Neural cell (in vitro differentiated cells): ENCODE measurements around the gene AGBL5. TPM values are rescaled to one million over a fixed set of nuclear protein-coding genes. Genes with fewer than 3 reads are reported as not detected.

Experiments
- H2AFZ ChIP-seq: fragments of 200-600, 300-800 bp; sonication (generic), shearing (Covaris generic); 2 replicates; pipeline ENCODE4 v1.6.0; 2014; ENCODE audit warnings: low read depth, mild to moderate bottlenecking, antibody characterized with exemption, low read length, moderate library complexity
- H3F3A ChIP-seq: fragments of 200-600 bp; shearing (Covaris generic); 2 replicates; pipeline ENCODE4 v1.6.1; 2016; ENCODE audit warnings: mild to moderate bottlenecking, moderate library complexity, mixed read lengths, antibody characterized with exemption, low read length; ENCODE audit not compliant: insufficient read depth, poor library complexity, severe bottlenecking
- H3K27ac ChIP-seq: fragments of 200-600, 300-800 bp; sonication (generic), shearing (Covaris generic); 2 replicates; pipeline ENCODE4 v1.5.1; 2014; ENCODE audit warnings: mild to moderate bottlenecking, low read length, moderate library complexity
- H3K27me3 ChIP-seq: fragments of 300-800, 200-600 bp; sonication (generic), shearing (Covaris generic); 2 replicates; pipeline ENCODE4 v1.6.0; 2014; ENCODE audit warnings: mild to moderate bottlenecking, low read depth, low read length, moderate library complexity; ENCODE audit not compliant: insufficient read depth
- H3K36me3 ChIP-seq: fragments of 300-800, 200-600 bp; sonication (generic), shearing (Covaris generic); 2 replicates; pipeline ENCODE4 v1.5.1; 2014; ENCODE audit warnings: mild to moderate bottlenecking, antibody characterized with exemption, low read length, moderate library complexity; ENCODE audit not compliant: insufficient read depth
- H3K4me2 ChIP-seq: fragments of 300-800, 200-600 bp; sonication (generic), shearing (Covaris generic); 2 replicates; pipeline ENCODE4 v1.6.0; 2014; ENCODE audit warnings: mild to moderate bottlenecking, low read length
- H3K4me3 ChIP-seq: fragments of 300-800, 200-600 bp; sonication (generic), shearing (Covaris generic); 2 replicates; pipeline ENCODE4 v1.5.1; 2014; ENCODE audit warnings: mild to moderate bottlenecking, low read length, moderate library complexity
- H3K79me2 ChIP-seq: fragments of 200-600 bp; shearing (Covaris generic); replicated peaks from 2 replicates; pipeline ENCODE4 v1.6.0; 2014; ENCODE audit warnings: mild to moderate bottlenecking, low read length, moderate library complexity; ENCODE audit not compliant: insufficient read depth
- H3K9ac ChIP-seq: fragments of 300-800, 200-600 bp; sonication (generic), shearing (Covaris generic); 2 replicates; pipeline ENCODE4 v1.6.1; 2016; ENCODE audit warnings: mild to moderate bottlenecking, low read length, mixed read lengths
- H3K9me2 ChIP-seq: fragments of 200-600 bp; shearing (Covaris generic); 2 replicates; pipeline ENCODE4 v1.6.1; 2016; ENCODE audit warnings: mild to moderate bottlenecking, low read length, mixed read lengths; ENCODE audit not compliant: insufficient read depth
- H3K9me3 ChIP-seq: fragments of 200-600, 300-800 bp; sonication (generic), shearing (Covaris generic); 2 replicates; pipeline ENCODE4 v1.6.1; 2016; ENCODE audit warnings: mild to moderate bottlenecking, mixed run types, low read length, moderate library complexity, mixed read lengths
- H4K20me1 ChIP-seq: fragments of 200-600 bp; shearing (Covaris generic); 2 replicates; pipeline ENCODE4 v1.6.1; 2016; ENCODE audit warnings: mild to moderate bottlenecking, mixed run types; ENCODE audit not compliant: insufficient read depth
- EP300 ChIP-seq: fragments of 450-650 bp; conservative IDR thresholded peaks from 2 replicates; pipeline ENCODE4 v1.6.1; 2014; ENCODE audit warnings: antibody characterized with exemption, mild to moderate bottlenecking, moderate library complexity; ENCODE audit not compliant: poor library complexity, severe bottlenecking
- EZH2 ChIP-seq: fragments of 200-600, 300-800 bp; shearing (Covaris generic), sonication (generic); IDR thresholded peaks from 2 replicates; pipeline ENCODE4 v1.6.1; 2014; ENCODE audit warnings: antibody characterized with exemption, low read length, borderline replicate concordance, mild to moderate bottlenecking; ENCODE audit not compliant: insufficient read depth, poor library complexity, severe bottlenecking
- MXI1 ChIP-seq: fragments of 450-650 bp; conservative IDR thresholded peaks from 2 replicates; pipeline ENCODE4 v1.6.1; 2014; ENCODE audit warnings: antibody characterized with exemption, mild to moderate bottlenecking; ENCODE audit not compliant: poor library complexity, severe bottlenecking
- POLR2AphosphoS5 ChIP-seq: IDR thresholded peaks from 2 replicates; pipeline ENCODE4 v1.6.1; 2012
- RAD21 ChIP-seq: fragments of 450-650 bp; conservative IDR thresholded peaks from 2 replicates; pipeline ENCODE4 v1.6.1; 2014; ENCODE audit warnings: antibody characterized with exemption, mild to moderate bottlenecking, moderate library complexity
- SMC3 ChIP-seq: fragments of 450-650 bp; conservative IDR thresholded peaks from 2 replicates; pipeline ENCODE4 v1.6.1; 2014; ENCODE audit warnings: antibody characterized with exemption, mild to moderate bottlenecking, moderate library complexity; ENCODE audit not compliant: poor library complexity
- TAF1 ChIP-seq: IDR thresholded peaks from 2 replicates; pipeline ENCODE4 v1.6.1; 2012; ENCODE audit warnings: low read depth
- polyA plus RNA-seq: library from polyadenylated mRNA; depleted of rRNA; stranded (reverse); fragments of >200 nt; gene quantifications from 2 replicates; pipeline ENCODE4 v1.2.3, GENCODE V29; 2014
- TF ChIP-seq, protein P1 (sequence below): IDR thresholded peaks from 2 replicates; pipeline ENCODE4 v1.6.1; 2012; ENCODE audit warnings: borderline replicate concordance
- TF ChIP-seq, protein P2 (sequence below): fragments of 450-650 bp; IDR thresholded peaks from 2 replicates; pipeline ENCODE4 v1.5.1; 2014; ENCODE audit warnings: antibody characterized with exemption, mild to moderate bottlenecking, moderate library complexity; ENCODE audit not compliant: poor library complexity, severe bottlenecking

Gene AGBL5
- polyA plus RNA-seq, 1 donor from 2014 or later: 34.3 TPM

DNA sequence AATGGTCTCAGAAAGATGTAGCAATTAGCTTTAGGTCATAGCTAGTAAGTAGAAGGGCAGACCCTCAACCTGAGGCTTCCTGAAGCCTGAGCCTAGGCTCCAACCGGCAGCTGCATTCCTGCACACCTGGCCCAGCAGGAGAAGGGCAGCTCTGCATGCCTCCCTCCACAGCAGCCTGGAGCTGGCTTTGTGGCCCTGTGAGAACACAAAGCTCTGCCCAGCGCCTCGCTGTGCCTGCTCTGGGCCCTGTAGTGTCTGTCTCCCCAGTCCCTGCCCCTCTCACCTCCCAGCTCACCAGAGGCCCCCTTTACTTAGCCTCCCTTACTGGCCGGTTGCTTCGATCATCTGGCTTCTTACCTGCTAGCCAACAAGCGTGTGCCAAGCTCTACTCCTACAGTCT, 12.0 kb upstream of the AGBL5 start:
- H2AFZ ChIP-seq: no peak overlapping the region
- no peaks in the 10 kb centered on the region for H3K9me2 ChIP-seq
- no peak overlapping the region for H3K4me3 ChIP-seq
- no peaks in the 10 kb centered on the region for H3F3A ChIP-seq
- TF ChIP-seq, protein P1, sequence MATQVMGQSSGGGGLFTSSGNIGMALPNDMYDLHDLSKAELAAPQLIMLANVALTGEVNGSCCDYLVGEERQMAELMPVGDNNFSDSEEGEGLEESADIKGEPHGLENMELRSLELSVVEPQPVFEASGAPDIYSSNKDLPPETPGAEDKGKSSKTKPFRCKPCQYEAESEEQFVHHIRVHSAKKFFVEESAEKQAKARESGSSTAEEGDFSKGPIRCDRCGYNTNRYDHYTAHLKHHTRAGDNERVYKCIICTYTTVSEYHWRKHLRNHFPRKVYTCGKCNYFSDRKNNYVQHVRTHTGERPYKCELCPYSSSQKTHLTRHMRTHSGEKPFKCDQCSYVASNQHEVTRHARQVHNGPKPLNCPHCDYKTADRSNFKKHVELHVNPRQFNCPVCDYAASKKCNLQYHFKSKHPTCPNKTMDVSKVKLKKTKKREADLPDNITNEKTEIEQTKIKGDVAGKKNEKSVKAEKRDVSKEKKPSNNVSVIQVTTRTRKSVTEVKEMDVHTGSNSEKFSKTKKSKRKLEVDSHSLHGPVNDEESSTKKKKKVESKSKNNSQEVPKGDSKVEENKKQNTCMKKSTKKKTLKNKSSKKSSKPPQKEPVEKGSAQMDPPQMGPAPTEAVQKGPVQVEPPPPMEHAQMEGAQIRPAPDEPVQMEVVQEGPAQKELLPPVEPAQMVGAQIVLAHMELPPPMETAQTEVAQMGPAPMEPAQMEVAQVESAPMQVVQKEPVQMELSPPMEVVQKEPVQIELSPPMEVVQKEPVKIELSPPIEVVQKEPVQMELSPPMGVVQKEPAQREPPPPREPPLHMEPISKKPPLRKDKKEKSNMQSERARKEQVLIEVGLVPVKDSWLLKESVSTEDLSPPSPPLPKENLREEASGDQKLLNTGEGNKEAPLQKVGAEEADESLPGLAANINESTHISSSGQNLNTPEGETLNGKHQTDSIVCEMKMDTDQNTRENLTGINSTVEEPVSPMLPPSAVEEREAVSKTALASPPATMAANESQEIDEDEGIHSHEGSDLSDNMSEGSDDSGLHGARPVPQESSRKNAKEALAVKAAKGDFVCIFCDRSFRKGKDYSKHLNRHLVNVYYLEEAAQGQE: no peak
- no peak for TF ChIP-seq EZH2
- no peak for TF ChIP-seq RAD21
- TF ChIP-seq SMC3: no peak
- no peak for TF ChIP-seq TAF1
- TF ChIP-seq EP300: no peak
- TF ChIP-seq POLR2AphosphoS5: no peak
- TF ChIP-seq MXI1: no peak
- TF ChIP-seq, protein P2, sequence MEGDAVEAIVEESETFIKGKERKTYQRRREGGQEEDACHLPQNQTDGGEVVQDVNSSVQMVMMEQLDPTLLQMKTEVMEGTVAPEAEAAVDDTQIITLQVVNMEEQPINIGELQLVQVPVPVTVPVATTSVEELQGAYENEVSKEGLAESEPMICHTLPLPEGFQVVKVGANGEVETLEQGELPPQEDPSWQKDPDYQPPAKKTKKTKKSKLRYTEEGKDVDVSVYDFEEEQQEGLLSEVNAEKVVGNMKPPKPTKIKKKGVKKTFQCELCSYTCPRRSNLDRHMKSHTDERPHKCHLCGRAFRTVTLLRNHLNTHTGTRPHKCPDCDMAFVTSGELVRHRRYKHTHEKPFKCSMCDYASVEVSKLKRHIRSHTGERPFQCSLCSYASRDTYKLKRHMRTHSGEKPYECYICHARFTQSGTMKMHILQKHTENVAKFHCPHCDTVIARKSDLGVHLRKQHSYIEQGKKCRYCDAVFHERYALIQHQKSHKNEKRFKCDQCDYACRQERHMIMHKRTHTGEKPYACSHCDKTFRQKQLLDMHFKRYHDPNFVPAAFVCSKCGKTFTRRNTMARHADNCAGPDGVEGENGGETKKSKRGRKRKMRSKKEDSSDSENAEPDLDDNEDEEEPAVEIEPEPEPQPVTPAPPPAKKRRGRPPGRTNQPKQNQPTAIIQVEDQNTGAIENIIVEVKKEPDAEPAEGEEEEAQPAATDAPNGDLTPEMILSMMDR: no peak
- H3K9me3 ChIP-seq: no peaks in the 10 kb centered on the region
- H3K4me2 ChIP-seq: no peak overlapping the region
- no peaks in the 10 kb centered on the region for H3K27me3 ChIP-seq
- no peaks in the 10 kb centered on the region for H3K36me3 ChIP-seq
- H3K9ac ChIP-seq: no peak overlapping the region
- no peaks in the 10 kb centered on the region for H4K20me1 ChIP-seq
- no peaks in the 10 kb centered on the region for H3K79me2 ChIP-seq
- H3K27ac ChIP-seq: no peak overlapping the region

DNA sequence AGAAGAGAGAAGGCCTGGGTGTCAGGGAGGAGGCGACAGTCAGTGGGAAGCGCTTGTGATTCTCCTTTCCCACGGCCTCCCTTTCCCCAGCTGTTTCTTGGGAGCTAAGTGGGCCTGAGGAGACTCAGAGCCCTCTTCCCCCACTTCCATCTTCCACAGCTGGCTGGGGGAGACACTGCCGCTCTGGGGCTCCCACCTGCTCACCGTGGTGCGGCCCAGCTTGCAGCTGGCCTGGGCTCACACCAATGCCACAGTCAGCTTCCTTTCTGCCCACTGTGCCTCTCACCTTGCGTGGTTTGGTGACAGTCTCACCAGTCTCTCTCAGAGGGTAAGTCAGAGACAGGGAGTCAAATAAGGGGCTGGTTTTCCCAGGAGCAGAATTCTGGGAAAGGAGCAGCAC, 11.6 kb upstream of the AGBL5 start:
- Histone ChIP-seq H3K27me3 (no peaks in the 10 kb centered on the region), H3K4me2 (no peak overlapping the region), H3F3A (no peaks in the 10 kb centered on the region), H3K36me3 (no peaks in the 10 kb centered on the region), H3K9me2 (no peaks in the 10 kb centered on the region), H3K9me3 (no peaks in the 10 kb centered on the region), H2AFZ (no peak overlapping the region), H3K9ac (no peak overlapping the region), H4K20me1 (no peaks in the 10 kb centered on the region), H3K4me3 (no peak overlapping the region), H3K79me2 (no peaks in the 10 kb centered on the region), H3K27ac (no peak overlapping the region)
- TF ChIP-seq EZH2: no peak
- TF ChIP-seq TAF1: no peak
- no peak for TF ChIP-seq RAD21
- no peak for TF ChIP-seq EP300
- TF ChIP-seq POLR2AphosphoS5: no peak
- no peak for TF ChIP-seq MXI1
- TF ChIP-seq SMC3: no peak
- TF ChIP-seq, protein P2: no peak
